Breast epithelium (tissue), 4 donors: ENCODE data around the gene PRKAR1B. TPM values are rescaled to one million over a fixed set of nuclear protein-coding genes. Genes with fewer than 3 reads are reported as not detected.

ENCODE experiments used
- DNase-seq, 2 donors: peaks; one replicate each; pipeline ENCODE4 v3.0.0-alpha.2; 2019; ENCODE audit warnings: low spot score in 2 of 2
- H3K27ac ChIP-seq, 2 donors: fragments of 200-600 bp; sonication (generic) in 1 of 2; one replicate each; pipeline ENCODE4 v1.5.1; 2016 to 2019; ENCODE audit warnings: mild to moderate bottlenecking in 1 of 2
- H3K27me3 ChIP-seq, 2 donors: fragments of 200-600 bp; sonication (generic) in 1 of 2; one replicate each; pipeline versions ENCODE4 v1.5.1 to v1.6.0; 2017 to 2019; ENCODE audit warnings: control low read depth in 1 of 2, mild to moderate bottlenecking in 1 of 2
- H3K36me3 ChIP-seq: fragments of 200-600 bp; one replicate; pipeline ENCODE4 v1.5.1; 2019
- H3K4me1 ChIP-seq, 2 donors: fragments of 200-600 bp; sonication (generic); one replicate each; pipeline ENCODE4 v1.5.1; 2016 to 2019; ENCODE audit warnings: control low read depth in 1 of 2
- H3K4me3 ChIP-seq, 3 donors: fragments of 200-600 bp; sonication (generic); 1 replicate in 2 of 3; 2 replicates in 1 of 3; pipeline ENCODE4 v1.5.1; 2016 to 2019; ENCODE audit warnings: mild to moderate bottlenecking in 3 of 3, moderate library complexity in 2 of 3
- H3K9me3 ChIP-seq, 2 donors: fragments of 200-600 bp; sonication (generic) in 1 of 2; one replicate each; pipeline ENCODE4 v1.5.1; 2016 to 2019; ENCODE audit warnings: control low read depth in 1 of 2
- CTCF ChIP-seq, 3 donors: fragments of 450-650 bp; IDR thresholded peaks; one replicate each; pipeline ENCODE4 v1.5.1; 2016 to 2017; ENCODE audit warnings: antibody characterized with exemption in 3 of 3, mild to moderate bottlenecking in 3 of 3, moderate library complexity in 3 of 3
- POLR2A ChIP-seq: fragments of 450-650 bp; IDR thresholded peaks from one replicate; pipeline ENCODE4 v1.6.1; 2016; ENCODE audit warnings: antibody characterized with exemption, mild to moderate bottlenecking, moderate library complexity
- POLR2AphosphoS5 ChIP-seq, 3 donors: sonication (generic); formaldehyde crosslinking; IDR thresholded peaks; one replicate each; pipeline ENCODE4 v1.6.1; 2017; ENCODE audit warnings: antibody characterized with exemption in 3 of 3
- intact Hi-C: fragments of 100-400 bp; cut with DNase I; formaldehyde crosslinking; loops from one replicate; pipeline ENCODE4 v1.15.1; 2023; ENCODE audit warnings: low total_unique reads
- total RNA-seq, 3 donors: library from RNA; depleted of rRNA; stranded (reverse); fragments of >200 nt; gene quantifications; one replicate each; pipeline ENCODE4 v1.1.0, GENCODE V29; 2016

PRKAR1B gene
- total RNA-seq, 3 donors from 2014 or later: 3.7 to 10.5 (median 7.9) TPM

- Histone ChIP-seq H3K27ac (no peak overlapping the region), H3K36me3 (no peaks in the 10 kb centered on the region), H3K4me3 (no peak overlapping the region), H3K9me3 (no peaks in the 10 kb centered on the region), H3K27me3 (no peaks in the 10 kb centered on the region), H3K4me1 (peaks cover 0 to 6% of the 10 kb centered on the region in 2 donors)
- DNase-seq: no peak
- intact Hi-C loops: no loop called here
- TF ChIP-seq POLR2AphosphoS5 (IDR thresholded peaks at IDR 0.05) (no peak), POLR2A (no peak), CTCF (IDR thresholded peaks at IDR 0.05) (no peak)
These were observed 133.6 kb downstream of the PRKAR1B start for GRCh38 chr7:593324-594115.

- no peaks in the 10 kb centered on the region for H3K27me3 ChIP-seq
- H3K27ac ChIP-seq: no peak overlapping the region
- no peaks in the 10 kb centered on the region for H3K36me3 ChIP-seq
- DNase-seq: no peak
- H3K4me1 ChIP-seq: peaks cover 3 to 6% of the 10 kb centered on the region in 2 donors
- H3K4me3 ChIP-seq: no peak overlapping the region
- no peak for TF ChIP-seq POLR2A
- TF ChIP-seq POLR2AphosphoS5 (IDR thresholded peaks at IDR 0.05): no peak
- no peak for TF ChIP-seq CTCF (IDR thresholded peaks at IDR 0.05)
- H3K9me3 ChIP-seq: no peaks in the 10 kb centered on the region
- intact Hi-C loops: no loop called here
These were observed 135.0 kb downstream of the PRKAR1B start for GRCh38 chr7:591856-592628.

- no peaks in the 10 kb centered on the region for H3K36me3 ChIP-seq
- H3K4me3 ChIP-seq: peak overlapping the region in 2 of 3 donors; percentile 13 to 39
- H3K27me3 ChIP-seq: no peaks in the 10 kb centered on the region
- DNase-seq: no peak
- H3K27ac ChIP-seq: peak overlapping the region; percentile 17 to 74
- no peak for TF ChIP-seq CTCF (IDR thresholded peaks at IDR 0.05)
- no peak for TF ChIP-seq POLR2AphosphoS5 (IDR thresholded peaks at IDR 0.05)
- TF ChIP-seq POLR2A: no peak
- peaks cover 3 to 6% of the 10 kb centered on the region in 2 donors for H3K4me1 ChIP-seq
- intact Hi-C loops: no loop called here
- no peaks in the 10 kb centered on the region for H3K9me3 ChIP-seq
These were observed 136.1 kb downstream of the PRKAR1B start for GRCh38 chr7:590731-591551.

GRCh38 chr7:589781-590575 lies 137.1 kb downstream of the PRKAR1B start:
- H3K4me3 ChIP-seq: peak overlapping the region in 1 of 3 donors; percentile 37
- H3K36me3 ChIP-seq: no peaks in the 10 kb centered on the region
- TF ChIP-seq POLR2AphosphoS5 (IDR thresholded peaks at IDR 0.05): no peak
- no peak for TF ChIP-seq CTCF (IDR thresholded peaks at IDR 0.05)
- TF ChIP-seq POLR2A: no peak
- intact Hi-C loops: no loop called here
- DNase-seq: peak in 1 of 2 donors; percentile 57
- H3K9me3 ChIP-seq: no peaks in the 10 kb centered on the region
- H3K27ac ChIP-seq: peak overlapping the region in 1 of 2 donors; percentile 74
- H3K4me1 ChIP-seq: peaks cover 3 to 6% of the 10 kb centered on the region in 2 donors
- H3K27me3 ChIP-seq: no peaks in the 10 kb centered on the region
